Psoas muscle (tissue), 8 donors: ENCODE measurements around the gene MEIOSIN. TPM values are rescaled to one million over a fixed set of nuclear protein-coding genes. Genes with fewer than 3 reads are reported as not detected.

ENCODE experiments used
- ATAC-seq, 4 donors: fragments of 200-7000 bp; cut with Tn5 transposase; one replicate each; pipeline ENCODE4 v1.9.1; 2020; ENCODE audit warnings: moderate library complexity in 3 of 4, mild to moderate bottlenecking in 2 of 4
- DNase-seq, 2 donors: peaks; one replicate each; pipeline ENCODE4 v3.0.0-alpha.2; 2020
- H3K27ac ChIP-seq: fragments of 200-600 bp; one replicate; pipeline ENCODE4 v1.8.0; 2022
- H3K27me3 ChIP-seq, 3 donors: fragments of 200-600 bp in 1 of 3; one replicate each; pipeline versions ENCODE4 v1.6.1 to v1.8.0; 2013 to 2022; ENCODE audit warnings: low read length in 2 of 3, mild to moderate bottlenecking in 2 of 3, moderate library complexity in 1 of 3; ENCODE audit not compliant: insufficient read depth in 3 of 3
- H3K36me3 ChIP-seq, 2 donors: fragments of 200-600 bp in 1 of 2; one replicate each; pipeline versions ENCODE4 v1.6.1 to v1.8.0; 2013 to 2022; ENCODE audit warnings: low read depth in 1 of 2, mild to moderate bottlenecking in 1 of 2, moderate library complexity in 1 of 2; ENCODE audit not compliant: insufficient read depth in 1 of 2
- H3K4me1 ChIP-seq: fragments of 200-600 bp; one replicate; pipeline ENCODE4 v1.8.0; 2022
- H3K4me3 ChIP-seq: fragments of 200-600 bp; one replicate; pipeline ENCODE4 v1.8.0; 2022; ENCODE audit warnings: mild to moderate bottlenecking
- H3K9me3 ChIP-seq: fragments of 200-600 bp; one replicate; pipeline ENCODE4 v1.8.0; 2022
- WGBS, 3 donors: extraction: QIAGEN DNeasy Blood & Tissue Kit; methylation state at CpG; one replicate each; pipeline versions ENCODE4 v1.1.6 to v1.1.7; 2013; 5-methylcytosine and 5-hydroxymethylcytosine counted together
- intact Hi-C, 2 donors: fragments of 100-400 bp; cut with DNase I; formaldehyde crosslinking; loops; one replicate each; pipeline versions ENCODE4 v1.11.0 to v1.14.2; 2022
- polyA plus RNA-seq, 3 donors: library from polyadenylated mRNA; stranded (reverse); fragments of 200-250 nt; gene quantifications; one replicate each; pipeline ENCODE4 v1.2.3, GENCODE V29; 2013
- total RNA-seq, 4 donors: library from RNA; stranded (reverse); fragmentation: NEBNext Ultra II Directional in 2 of 4; extraction: Animal tissue kit (Norgen Biotek cat#: 25700) in 2 of 4; gene quantifications; one replicate each; pipeline versions ENCODE4 v1.2.1 to v1.2.4, GENCODE V29; 2021 to 2023
- TF ChIP-seq, protein P1 (sequence below): fragments of 200-600 bp; IDR thresholded peaks from one replicate; pipeline ENCODE4 v1.8.0; 2022; ENCODE audit warnings: antibody characterized with exemption
- donor health status: healthy with polysubstance abuse.
- donor health status: DM: no; HTN: no; CAD: no; lungs with moderate emphysema.
- donor health status: Bipolar disorder and iron deficiency.
- donor health status: healthy.
- donor health status: DM: yes; HTN: yes; CAD: no.
- donor health status: DM: no; HTN: no; CAD: no.
- donor health status: DM: no; HTN: no; CAD: no.
- donor health status: DM: yes; HTN: yes; CAD: no.

MEIOSIN gene
- total and polyA plus RNA-seq, 7 donors = 0.01 TPM; not detected in 6

- intact Hi-C loops = no loop called here
- 84 to 86% (median 85%) methylated on average over 10 of the region's 10 CpGs for WGBS, 3 donors
- DNase-seq (no peak), ATAC-seq (peak in 1 of 4 donors; percentile 30)
- Histone ChIP-seq H3K9me3 (no peaks in the 10 kb centered on the region), H3K36me3 (no peaks in the 10 kb centered on the region), H3K27me3 (no peaks in the 10 kb centered on the region), H3K4me1 (no peaks in the 10 kb centered on the region), H3K4me3 (no peak overlapping the region), H3K27ac (no peak overlapping the region)
- TF ChIP-seq, protein P1, sequence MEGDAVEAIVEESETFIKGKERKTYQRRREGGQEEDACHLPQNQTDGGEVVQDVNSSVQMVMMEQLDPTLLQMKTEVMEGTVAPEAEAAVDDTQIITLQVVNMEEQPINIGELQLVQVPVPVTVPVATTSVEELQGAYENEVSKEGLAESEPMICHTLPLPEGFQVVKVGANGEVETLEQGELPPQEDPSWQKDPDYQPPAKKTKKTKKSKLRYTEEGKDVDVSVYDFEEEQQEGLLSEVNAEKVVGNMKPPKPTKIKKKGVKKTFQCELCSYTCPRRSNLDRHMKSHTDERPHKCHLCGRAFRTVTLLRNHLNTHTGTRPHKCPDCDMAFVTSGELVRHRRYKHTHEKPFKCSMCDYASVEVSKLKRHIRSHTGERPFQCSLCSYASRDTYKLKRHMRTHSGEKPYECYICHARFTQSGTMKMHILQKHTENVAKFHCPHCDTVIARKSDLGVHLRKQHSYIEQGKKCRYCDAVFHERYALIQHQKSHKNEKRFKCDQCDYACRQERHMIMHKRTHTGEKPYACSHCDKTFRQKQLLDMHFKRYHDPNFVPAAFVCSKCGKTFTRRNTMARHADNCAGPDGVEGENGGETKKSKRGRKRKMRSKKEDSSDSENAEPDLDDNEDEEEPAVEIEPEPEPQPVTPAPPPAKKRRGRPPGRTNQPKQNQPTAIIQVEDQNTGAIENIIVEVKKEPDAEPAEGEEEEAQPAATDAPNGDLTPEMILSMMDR = no peak
Measured at GRCh38 chr19:45739498-45740439, 6.5 kb downstream of the MEIOSIN start.

DNA sequence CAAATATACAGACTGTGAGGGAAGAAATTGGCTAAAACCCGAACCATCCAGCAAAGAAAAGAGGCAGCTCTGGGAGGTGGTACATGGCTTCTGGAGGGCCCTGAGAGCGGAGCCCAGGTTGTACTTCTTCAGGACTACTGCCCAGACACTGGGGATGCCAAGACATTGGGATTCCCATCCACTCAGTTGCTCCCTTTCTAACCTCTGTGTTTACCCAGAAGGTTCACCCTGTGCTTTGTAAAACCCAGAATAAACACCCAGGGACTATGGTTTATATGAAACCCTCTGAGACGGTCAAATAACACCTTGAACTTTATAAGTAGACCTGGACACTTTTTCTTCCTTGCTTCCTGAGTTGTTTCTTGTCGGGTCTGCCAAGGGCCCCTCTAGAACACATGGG, 9.7 kb downstream of the MEIOSIN start:
- Histone ChIP-seq H3K9me3 (no peaks in the 10 kb centered on the region), H3K36me3 (no peaks in the 10 kb centered on the region), H3K4me1 (no peaks in the 10 kb centered on the region), H3K27ac (no peak overlapping the region), H3K27me3 (no peaks in the 10 kb centered on the region), H3K4me3 (no peak overlapping the region)
- TF ChIP-seq, protein P1 = no peak
- 66 to 72% (median 69%) methylated on average over 4 of the region's 4 CpGs for WGBS, 3 donors
- ATAC-seq (no peak), DNase-seq (no peak)
- intact Hi-C loops = no loop called here

- intact Hi-C loops = no loop called here
- H3K9me3 ChIP-seq = no peaks in the 10 kb centered on the region
- no peak overlapping the region for H3K27ac ChIP-seq
- ATAC-seq (no peak), DNase-seq (no peak)
- no peak overlapping the region for H3K4me3 ChIP-seq
- no peaks in the 10 kb centered on the region for H3K27me3 ChIP-seq
- H3K4me1 ChIP-seq = no peaks in the 10 kb centered on the region
- no peaks in the 10 kb centered on the region for H3K36me3 ChIP-seq
- TF ChIP-seq, protein P1 = no peak
- 53 to 71% (median 59%) methylated on average over 6 of the region's 6 CpGs for WGBS, 3 donors
Measured at GRCh38 chr19:45745606-45746005, 12.4 kb downstream of the MEIOSIN start.

- Histone ChIP-seq H3K27ac (no peak overlapping the region), H3K36me3 (no peaks in the 10 kb centered on the region), H3K4me1 (no peaks in the 10 kb centered on the region), H3K27me3 (no peaks in the 10 kb centered on the region), H3K9me3 (no peaks in the 10 kb centered on the region), H3K4me3 (no peak overlapping the region)
- DNase-seq (no peak), ATAC-seq (no peak)
- WGBS, 3 donors = 53 to 78% (median 54%) methylated on average over 5 of the region's 5 CpGs
- intact Hi-C loops = no loop called here
- TF ChIP-seq, protein P1 = no peak
Measured at GRCh38 chr19:45746866-45747265, 13.6 kb downstream of the MEIOSIN start.
